ENCODE data around the gene COPZ2.
A peak's percentile ranks its signal among the peaks of the same experiment; 100 is the strongest.

COPZ2 gene

DNA sequence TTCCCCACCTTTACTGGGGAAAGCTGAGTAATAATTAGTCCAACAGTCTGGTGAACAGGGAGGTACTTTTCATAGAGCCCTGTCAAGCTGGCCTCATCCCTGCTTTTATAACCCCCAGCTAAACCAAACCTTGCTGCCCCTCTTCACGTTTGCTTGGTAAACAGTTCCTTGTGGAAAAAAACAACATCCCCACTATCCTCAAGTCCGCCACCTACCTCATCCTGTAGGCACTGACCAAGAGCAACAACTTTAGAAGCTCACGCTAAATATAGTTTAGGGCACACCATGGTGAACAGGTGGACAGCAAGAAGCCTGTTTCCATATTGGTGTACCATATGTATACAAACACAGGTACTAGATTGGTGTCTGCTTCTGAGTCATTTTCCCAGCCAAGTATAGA, 27.0 kb upstream of the COPZ2 start:
- no peak overlapping the region for H3K9ac ChIP-seq (ENCODE audit: low read depth, low read length)
- peaks cover 8% of the 10 kb centered on the region; the same call in 1 of the 2 replicates for H3K4me1 ChIP-seq (ENCODE audit: insufficient read depth, low read length)
- H3K36me3 ChIP-seq (ENCODE audit: insufficient read depth, low read length), result peaks cover 46% of the 10 kb centered on the region
- H3K9me3 ChIP-seq (ENCODE audit: control insufficient read depth, insufficient read depth, low read length), result no peaks in the 10 kb centered on the region

DNA sequence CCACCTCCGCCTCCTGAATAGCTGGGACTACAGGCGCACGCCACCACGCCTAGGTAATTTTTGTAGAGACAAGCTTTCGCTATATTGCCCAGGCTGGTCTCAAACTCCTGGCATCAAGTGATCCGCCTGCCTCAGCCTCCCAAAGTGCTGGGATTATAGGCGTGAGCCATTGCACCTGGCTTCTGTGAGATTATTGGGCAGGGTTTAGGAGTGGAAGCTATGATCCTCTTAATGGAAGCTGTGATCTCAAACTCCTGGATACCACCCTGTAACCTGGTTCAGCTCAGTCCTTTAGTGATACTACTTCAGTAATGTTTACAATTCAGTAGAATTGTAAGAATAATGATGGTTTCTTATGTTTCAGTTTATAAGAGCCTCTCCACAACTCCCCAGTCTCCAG, 24.7 kb upstream of the COPZ2 start:
- no peaks in the 10 kb centered on the region for H3K9me3 ChIP-seq (ENCODE audit: control insufficient read depth, insufficient read depth, low read length)
- no peak overlapping the region for H3K9ac ChIP-seq (ENCODE audit: low read depth, low read length)
- H3K36me3 ChIP-seq (ENCODE audit: insufficient read depth, low read length), result peaks cover 68% of the 10 kb centered on the region
- H3K4me1 ChIP-seq (ENCODE audit: insufficient read depth, low read length), result peaks cover 8% of the 10 kb centered on the region; the same call in 1 of the 2 replicates

DNA sequence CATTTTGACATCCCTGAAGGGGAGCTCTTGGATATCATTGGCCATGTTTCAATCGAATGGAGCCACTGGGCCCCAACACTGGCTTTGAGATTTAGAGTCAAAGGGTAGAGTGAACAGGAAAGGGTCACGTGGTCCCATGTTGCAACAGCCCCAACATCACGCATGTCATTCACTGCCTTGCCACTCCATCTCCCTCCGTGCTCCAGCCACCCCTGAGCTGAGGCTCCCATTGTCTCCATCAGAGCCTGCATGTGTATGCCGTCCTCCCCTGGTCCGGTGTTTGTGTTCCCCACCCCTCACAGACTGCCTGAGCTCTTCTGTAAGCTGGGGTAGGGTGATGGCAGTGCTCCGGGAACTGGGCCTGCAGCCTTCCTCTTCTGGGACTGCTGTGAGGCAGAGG, 22.7 kb upstream of the COPZ2 start:
- Histone ChIP-seq H3K4me1 (ENCODE audit: insufficient read depth, low read length) (peaks cover 14% of the 10 kb centered on the region), H3K36me3 (ENCODE audit: insufficient read depth, low read length) (peaks cover 74% of the 10 kb centered on the region), H3K9ac (ENCODE audit: low read depth, low read length) (no peak overlapping the region), H3K9me3 (ENCODE audit: control insufficient read depth, insufficient read depth, low read length) (no peaks in the 10 kb centered on the region)

DNA sequence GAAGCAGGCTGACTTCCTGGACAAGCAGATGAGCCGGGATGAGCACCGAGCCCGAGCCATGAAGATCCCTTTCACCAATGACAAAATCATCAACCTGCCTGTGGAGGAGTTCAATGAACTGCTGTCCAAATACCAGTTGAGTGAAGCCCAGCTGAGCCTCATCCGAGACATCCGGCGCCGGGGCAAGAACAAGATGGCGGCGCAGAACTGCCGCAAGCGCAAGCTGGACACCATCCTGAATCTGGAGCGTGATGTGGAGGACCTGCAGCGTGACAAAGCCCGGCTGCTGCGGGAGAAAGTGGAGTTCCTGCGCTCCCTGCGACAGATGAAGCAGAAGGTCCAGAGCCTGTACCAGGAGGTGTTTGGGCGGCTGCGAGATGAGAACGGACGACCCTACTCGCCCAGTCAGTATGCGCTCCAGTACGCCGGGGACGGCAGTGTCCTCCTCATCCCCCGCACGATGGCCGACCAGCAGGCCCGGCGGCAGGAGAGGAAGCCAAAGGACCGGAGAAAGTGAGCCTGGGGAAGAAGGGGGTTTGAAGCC, 21.6 kb upstream of the COPZ2 start:
- Histone ChIP-seq H3K4me1 (ENCODE audit: insufficient read depth, low read length) (peaks cover 11% of the 10 kb centered on the region), H3K36me3 (ENCODE audit: insufficient read depth, low read length) (peaks cover 66% of the 10 kb centered on the region), H3K9me3 (ENCODE audit: control insufficient read depth, insufficient read depth, low read length) (no peaks in the 10 kb centered on the region), H3K9ac (ENCODE audit: low read depth, low read length) (no peak overlapping the region)

DNA sequence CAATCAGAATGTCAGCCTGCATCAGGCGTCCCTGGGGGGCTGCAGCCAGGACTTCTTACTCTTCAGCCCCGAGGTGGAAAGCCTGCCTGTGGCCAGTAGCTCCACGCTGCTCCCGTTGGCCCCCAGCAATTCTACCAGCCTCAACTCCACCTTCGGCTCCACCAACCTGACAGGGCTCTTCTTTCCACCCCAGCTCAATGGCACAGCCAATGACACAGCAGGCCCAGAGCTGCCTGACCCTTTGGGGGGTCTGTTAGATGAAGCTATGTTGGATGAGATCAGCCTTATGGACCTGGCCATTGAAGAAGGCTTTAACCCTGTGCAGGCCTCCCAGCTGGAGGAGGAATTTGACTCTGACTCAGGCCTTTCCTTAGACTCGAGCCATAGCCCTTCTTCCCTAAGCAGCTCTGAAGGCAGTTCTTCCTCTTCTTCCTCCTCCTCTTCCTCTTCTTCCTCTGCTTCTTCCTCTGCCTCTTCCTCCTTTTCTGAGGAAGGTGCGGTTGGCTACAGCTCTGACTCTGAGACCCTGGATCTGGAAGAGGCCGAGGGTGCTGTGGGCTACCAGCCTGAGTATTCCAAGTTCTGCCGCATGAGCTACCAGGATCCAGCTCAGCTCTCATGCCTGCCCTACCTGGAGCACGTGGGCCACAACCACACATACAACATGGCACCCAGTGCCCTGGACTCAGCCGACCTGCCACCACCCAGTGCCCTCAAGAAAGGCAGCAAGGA, 21.0 kb upstream of the COPZ2 start:
- Histone ChIP-seq H3K4me1 (ENCODE audit: insufficient read depth, low read length) (peaks cover 16% of the 10 kb centered on the region), H3K36me3 (ENCODE audit: insufficient read depth, low read length) (peaks cover 65% of the 10 kb centered on the region), H3K9ac (ENCODE audit: low read depth, low read length) (no peak overlapping the region), H3K9me3 (ENCODE audit: control insufficient read depth, insufficient read depth, low read length) (no peaks in the 10 kb centered on the region)

DNA sequence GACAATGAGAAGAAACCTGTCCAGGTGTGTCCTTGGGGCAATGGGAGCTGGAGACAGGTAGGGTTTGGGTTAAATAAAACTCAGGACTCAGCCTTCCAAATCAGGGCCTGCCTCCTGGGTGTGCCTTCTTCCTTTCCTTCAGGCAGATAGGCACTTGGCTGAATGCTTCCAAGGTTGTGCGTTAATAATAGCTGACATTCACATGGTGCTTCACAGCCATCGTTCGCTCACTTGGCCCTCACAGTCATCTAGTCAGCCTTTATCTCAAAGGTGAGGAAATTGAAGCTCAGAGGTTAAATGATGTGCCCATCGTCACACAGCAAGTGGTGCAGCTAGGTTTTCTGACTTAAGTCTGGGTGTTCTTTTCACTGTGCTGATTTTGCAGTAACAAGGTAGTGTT, 20.0 kb upstream of the COPZ2 start:
- Histone ChIP-seq H3K4me1 (ENCODE audit: insufficient read depth, low read length) (peaks cover 25% of the 10 kb centered on the region), H3K36me3 (ENCODE audit: insufficient read depth, low read length) (peaks cover 55% of the 10 kb centered on the region), H3K9me3 (ENCODE audit: control insufficient read depth, insufficient read depth, low read length) (no peaks in the 10 kb centered on the region), H3K9ac (ENCODE audit: low read depth, low read length) (no peak overlapping the region)

DNA sequence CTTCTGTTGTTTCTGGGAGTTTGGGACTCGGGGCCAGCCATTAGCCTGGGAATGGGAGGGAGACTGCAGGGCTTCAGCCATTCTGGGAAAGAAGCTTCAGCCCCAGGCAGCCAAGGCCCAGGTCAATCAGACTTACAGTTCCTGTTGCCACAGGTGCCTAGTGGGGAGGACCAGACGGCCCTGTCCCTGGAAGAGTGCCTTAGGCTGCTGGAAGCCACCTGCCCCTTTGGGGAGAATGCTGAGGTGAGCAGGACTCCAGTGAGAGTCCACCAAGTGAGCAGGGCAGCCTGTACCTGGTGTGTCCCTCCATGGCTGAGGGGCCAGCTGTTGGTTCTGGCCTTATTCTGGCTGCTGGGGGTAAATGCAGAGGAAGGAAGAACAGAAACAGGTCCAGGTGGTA, 19.3 kb upstream of the COPZ2 start:
- Histone ChIP-seq H3K36me3 (ENCODE audit: insufficient read depth, low read length) (peaks cover 49% of the 10 kb centered on the region), H3K9ac (ENCODE audit: low read depth, low read length) (no peak overlapping the region), H3K4me1 (ENCODE audit: insufficient read depth, low read length) (peaks cover 32% of the 10 kb centered on the region), H3K9me3 (ENCODE audit: control insufficient read depth, insufficient read depth, low read length) (no peaks in the 10 kb centered on the region)

DNA sequence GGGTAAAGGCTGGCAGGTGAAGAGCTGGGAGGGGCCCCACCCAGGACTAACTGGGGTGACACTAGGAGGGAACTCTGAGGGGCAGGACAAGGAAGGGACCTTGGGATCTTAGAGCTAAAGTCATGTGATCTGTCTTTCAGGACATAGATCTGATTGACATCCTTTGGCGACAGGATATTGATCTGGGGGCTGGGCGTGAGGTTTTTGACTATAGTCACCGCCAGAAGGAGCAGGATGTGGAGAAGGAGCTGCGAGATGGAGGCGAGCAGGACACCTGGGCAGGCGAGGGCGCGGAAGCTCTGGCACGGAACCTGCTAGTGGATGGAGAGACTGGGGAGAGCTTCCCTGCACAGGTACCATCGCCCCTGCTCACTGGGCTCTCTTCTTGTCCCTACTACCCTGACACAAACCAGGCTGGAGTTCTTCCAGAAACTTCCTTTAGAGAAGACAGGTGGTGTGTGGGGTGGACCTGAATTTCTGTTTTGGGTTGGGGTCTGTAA, 18.7 kb upstream of the COPZ2 start:
- H3K9me3 ChIP-seq (ENCODE audit: control insufficient read depth, insufficient read depth, low read length), result no peaks in the 10 kb centered on the region
- peak overlapping the region; percentile 92 for H3K9ac ChIP-seq (ENCODE audit: low read depth, low read length)
- H3K4me1 ChIP-seq (ENCODE audit: insufficient read depth, low read length), result peaks cover 37% of the 10 kb centered on the region
- peaks cover 43% of the 10 kb centered on the region for H3K36me3 ChIP-seq (ENCODE audit: insufficient read depth, low read length)

DNA sequence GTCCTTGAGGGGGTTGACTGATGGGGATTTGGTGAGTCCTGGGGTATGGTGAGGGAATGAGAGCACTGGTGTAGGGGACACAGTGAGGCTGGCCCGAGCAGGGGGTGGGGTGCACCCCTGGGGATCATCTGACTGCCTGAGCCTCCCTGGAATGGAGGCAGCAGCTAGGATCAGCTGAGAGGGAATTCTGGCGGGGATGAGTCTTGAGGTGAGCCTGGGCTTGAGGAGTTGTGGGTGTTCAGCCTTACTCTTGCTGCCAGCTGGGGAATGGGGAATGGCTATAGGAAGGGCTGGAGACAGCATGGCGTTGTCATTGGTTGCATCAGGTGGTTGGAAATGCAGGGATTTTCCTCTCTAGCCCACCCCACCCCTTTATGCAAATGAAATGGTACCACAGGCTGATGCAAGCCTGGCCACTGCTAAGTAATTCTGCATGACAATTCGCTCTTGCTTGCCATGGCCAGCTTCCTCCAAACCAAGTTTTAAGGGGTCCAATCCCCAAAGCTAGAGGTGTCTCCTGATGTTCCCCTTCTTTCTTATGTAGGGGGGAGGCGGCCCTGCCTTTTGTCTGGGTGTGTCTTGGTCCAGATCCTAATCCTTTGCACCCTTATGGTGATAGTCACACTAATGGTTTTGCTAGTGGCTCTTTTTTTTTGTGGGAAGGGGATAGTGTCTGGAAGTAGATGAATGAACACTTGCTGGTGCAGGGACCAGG, 18.1 kb upstream of the COPZ2 start:
- no peaks in the 10 kb centered on the region for H3K9me3 ChIP-seq (ENCODE audit: control insufficient read depth, insufficient read depth, low read length)
- peaks cover 44% of the 10 kb centered on the region for H3K36me3 ChIP-seq (ENCODE audit: insufficient read depth, low read length)
- peaks cover 41% of the 10 kb centered on the region for H3K4me1 ChIP-seq (ENCODE audit: insufficient read depth, low read length)
- peak overlapping the region; percentile 92 for H3K9ac ChIP-seq (ENCODE audit: low read depth, low read length)

DNA sequence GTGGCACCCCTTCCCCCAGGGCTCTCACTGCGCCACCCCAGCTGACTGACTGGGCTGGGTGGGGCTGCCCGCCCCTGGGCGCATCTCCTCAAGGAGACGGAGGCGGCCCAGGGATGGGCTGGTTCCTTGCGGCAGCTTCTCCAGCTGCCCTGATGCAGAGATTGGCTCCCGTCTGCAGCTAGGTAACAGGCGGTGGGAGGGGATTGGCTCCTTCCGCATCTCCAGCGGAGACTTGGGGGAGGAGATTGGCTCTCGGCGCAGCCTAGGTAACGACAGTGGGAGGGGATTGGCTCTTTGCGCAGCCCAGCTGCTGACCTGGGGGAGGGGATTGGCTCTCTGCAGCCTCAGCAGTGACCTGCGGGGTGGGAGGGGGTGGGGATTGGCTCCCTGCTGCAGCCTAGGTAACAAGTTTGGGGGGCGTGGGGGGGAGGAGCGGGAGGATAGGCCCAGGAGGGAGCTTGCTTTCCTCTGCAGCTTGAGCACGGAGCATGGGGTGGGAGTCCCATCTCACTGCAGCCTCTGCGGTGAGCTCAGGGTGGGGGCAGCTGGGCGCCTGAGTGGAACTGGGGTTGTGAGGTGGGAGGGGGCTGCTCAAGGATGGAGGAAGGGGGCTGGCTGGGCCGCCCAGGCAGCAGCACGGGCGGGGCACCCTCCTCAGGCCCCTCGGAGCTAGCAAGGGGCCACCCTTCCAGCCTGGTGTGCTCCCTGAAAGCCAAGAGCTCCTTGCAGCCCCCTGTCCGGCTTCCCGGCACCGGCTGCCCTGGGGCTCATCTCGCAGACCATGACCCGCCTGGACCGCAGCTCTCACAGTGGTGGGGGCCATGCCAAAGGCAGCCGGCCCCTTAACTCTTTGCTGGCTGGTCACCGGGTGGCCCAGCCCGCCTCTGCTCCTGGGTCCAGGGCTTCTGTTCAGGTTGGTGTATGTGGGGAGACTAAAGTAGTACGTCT, 16.9 kb upstream of the COPZ2 start:
- H3K36me3 ChIP-seq (ENCODE audit: insufficient read depth, low read length), result peaks cover 36% of the 10 kb centered on the region
- peaks cover 44% of the 10 kb centered on the region for H3K4me1 ChIP-seq (ENCODE audit: insufficient read depth, low read length)
- peak overlapping the region; percentile 92 for H3K9ac ChIP-seq (ENCODE audit: low read depth, low read length)
- H3K9me3 ChIP-seq (ENCODE audit: control insufficient read depth, insufficient read depth, low read length), result no peaks in the 10 kb centered on the region

DNA sequence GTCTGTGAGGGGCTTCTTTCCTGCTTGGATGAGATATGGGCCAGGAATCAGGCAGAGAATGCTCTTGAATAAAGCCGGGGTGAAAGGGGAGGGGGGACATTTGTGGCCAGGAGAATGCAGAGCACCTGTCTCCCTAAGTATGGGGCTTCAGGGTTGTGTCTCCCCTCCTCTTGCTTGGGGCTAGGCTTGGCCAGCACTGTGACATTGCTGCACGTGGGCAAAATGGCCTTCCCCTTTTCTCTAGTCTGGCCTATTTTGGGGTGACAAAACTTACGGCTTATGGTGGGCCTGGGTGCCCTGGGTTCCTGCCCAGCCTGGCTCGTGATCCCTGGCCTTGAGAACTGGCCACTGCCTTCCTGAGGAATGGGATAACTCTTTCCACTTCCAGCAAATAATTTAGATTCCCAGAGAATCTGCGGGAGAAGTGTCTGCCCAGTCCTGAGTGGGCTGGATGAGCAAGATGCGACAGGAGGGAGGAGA, 16.2 kb upstream of the COPZ2 start:
- Histone ChIP-seq H3K9ac (ENCODE audit: low read depth, low read length) (peak overlapping the region; percentile 18), H3K36me3 (ENCODE audit: insufficient read depth, low read length) (peaks cover 29% of the 10 kb centered on the region), H3K9me3 (ENCODE audit: control insufficient read depth, insufficient read depth, low read length) (no peaks in the 10 kb centered on the region), H3K4me1 (ENCODE audit: insufficient read depth, low read length) (peaks cover 44% of the 10 kb centered on the region)

DNA sequence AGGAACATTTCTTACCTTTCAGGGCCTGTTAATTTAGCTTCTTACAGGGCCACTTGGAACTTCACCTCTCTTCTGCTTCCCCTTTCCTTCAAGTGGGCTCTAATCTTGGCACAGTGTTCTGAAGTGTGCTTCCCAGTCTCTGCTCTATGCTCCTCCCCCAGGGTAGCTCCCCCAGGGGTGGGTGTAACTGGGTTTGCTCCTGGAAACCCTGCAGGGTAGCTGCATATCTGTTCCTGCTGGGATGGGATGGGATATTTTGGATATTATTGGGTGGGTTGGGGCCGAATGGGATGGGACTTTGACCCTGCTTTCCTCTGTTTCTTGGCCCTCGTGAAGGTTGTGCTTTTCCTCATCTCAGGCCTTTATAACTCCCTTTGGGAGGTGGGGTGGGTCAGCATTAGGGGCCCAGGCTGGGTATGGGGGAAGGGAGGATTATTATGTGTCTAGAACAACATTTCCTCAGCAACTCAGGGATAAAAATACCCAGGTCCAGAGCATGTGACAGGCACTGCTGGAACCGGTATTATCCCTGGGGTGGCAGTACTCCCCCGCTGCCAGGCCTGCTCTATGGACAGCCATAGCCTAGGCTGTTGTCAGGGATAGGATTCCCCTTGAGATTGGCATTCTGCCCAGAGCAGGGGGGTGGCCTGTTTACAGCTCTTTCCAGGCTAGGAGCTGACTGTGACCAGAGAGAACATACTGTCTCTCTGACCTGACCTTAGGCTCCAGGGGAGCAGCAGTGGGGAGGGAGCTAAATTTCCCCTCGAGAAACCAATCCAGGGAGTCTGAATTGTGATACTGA, 15.6 kb upstream of the COPZ2 start:
- no peaks in the 10 kb centered on the region for H3K9me3 ChIP-seq (ENCODE audit: control insufficient read depth, insufficient read depth, low read length)
- peak overlapping the region; percentile 18 for H3K9ac ChIP-seq (ENCODE audit: low read depth, low read length)
- H3K4me1 ChIP-seq (ENCODE audit: insufficient read depth, low read length), result peaks cover 44% of the 10 kb centered on the region
- H3K36me3 ChIP-seq (ENCODE audit: insufficient read depth, low read length), result peaks cover 23% of the 10 kb centered on the region

DNA sequence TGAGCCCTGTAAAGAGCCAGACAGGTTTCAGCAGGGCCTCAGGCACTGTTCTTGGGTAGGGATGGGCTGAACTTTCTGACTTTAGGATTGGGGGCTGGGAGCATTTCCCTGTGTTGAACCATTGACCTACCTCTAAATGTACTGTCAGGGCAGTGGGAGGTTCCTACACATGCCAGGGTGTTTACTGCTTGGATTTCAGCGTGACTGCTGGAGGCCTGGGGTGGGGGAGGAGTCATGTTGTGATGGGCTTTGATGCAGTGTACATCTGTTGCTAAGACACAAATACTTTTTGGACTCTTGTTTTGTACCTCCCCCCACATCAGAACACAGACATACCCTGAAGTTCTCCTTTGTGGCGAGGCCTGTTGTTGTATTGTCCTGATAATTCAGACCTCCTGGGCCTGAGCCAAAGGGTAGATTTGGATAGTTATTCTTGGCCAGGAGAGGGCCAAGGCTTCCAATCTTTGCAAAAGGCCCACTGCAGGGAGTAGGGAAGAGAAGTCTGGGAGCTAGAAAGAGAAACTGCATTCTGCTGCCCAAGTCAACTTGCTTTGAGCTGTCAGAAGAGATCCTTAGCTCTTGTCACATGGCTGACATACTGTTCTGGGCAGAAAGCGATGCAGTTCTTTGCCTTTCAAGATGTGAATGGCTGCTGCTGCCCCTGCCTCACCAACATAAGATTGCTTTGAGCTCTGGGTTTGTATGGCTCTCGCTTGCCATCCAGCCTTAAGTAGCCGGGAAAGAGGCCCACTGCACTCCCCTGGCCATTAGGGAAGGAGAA, 14.3 kb upstream of the COPZ2 start:
- H3K9me3 ChIP-seq (ENCODE audit: control insufficient read depth, insufficient read depth, low read length), result no peaks in the 10 kb centered on the region
- peaks cover 43% of the 10 kb centered on the region for H3K4me1 ChIP-seq (ENCODE audit: insufficient read depth, low read length)
- peaks cover 10% of the 10 kb centered on the region for H3K36me3 ChIP-seq (ENCODE audit: insufficient read depth, low read length)
- no peak overlapping the region for H3K9ac ChIP-seq (ENCODE audit: low read depth, low read length)
